ENCODE data around the gene RGP1.

The RGP1 gene

DNA sequence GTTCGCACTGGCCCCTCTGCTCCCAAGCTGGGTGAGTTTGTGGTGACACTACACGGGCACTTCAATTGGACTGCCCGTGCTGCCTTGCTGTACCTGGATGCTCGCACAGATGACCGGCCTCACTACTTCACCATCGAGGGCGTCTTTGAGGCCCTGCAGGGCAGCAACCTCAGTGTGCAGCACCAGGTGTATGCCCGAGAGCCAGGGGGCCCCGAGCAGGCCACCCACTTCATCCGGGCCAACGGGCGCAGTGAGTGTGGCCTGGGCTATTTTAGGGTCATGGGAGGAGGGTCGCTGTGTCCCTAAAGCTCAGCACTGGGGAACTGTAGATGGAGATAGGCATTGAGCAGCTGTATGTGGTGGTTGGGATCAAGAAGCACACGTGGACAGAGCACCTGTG, 43.7 kb downstream of the RGP1 start:
- H3K9me3 ChIP-seq (ENCODE audit: control insufficient read depth, insufficient read depth, low read depth, low read length) = no peaks in the 10 kb centered on the region
- no peak overlapping the region for H3K27ac ChIP-seq (ENCODE audit: low read depth, low read length)
- H3K4me3 ChIP-seq (ENCODE audit: low read depth, low read length) = 0 out of 2 replicates have a peak overlapping the region, but pooled peaks have one; percentile 29
- H3K4me1 ChIP-seq (ENCODE audit: control insufficient read depth, insufficient read depth, low read length) = peaks cover 26% of the 10 kb centered on the region
- H3K36me3 ChIP-seq (ENCODE audit: control insufficient read depth, insufficient read depth, low read length) = no peaks in the 10 kb centered on the region
- no peak overlapping the region for H3K9ac ChIP-seq (ENCODE audit: low read length)
- peaks cover 6% of the 10 kb centered on the region; the same call in 1 of the 2 replicates for H3K27me3 ChIP-seq (ENCODE audit: control insufficient read depth, insufficient read depth, low read length)

GRCh38 chr9:35793461-35793860, 44.4 kb downstream of the RGP1 start:
- Histone ChIP-seq H3K27ac (ENCODE audit: low read depth, low read length) (no peak overlapping the region), H3K36me3 (ENCODE audit: control insufficient read depth, insufficient read depth, low read length) (no peaks in the 10 kb centered on the region), H3K27me3 (ENCODE audit: control insufficient read depth, insufficient read depth, low read length) (peaks cover 6% of the 10 kb centered on the region; the same call in 1 of the 2 replicates), H3K9me3 (ENCODE audit: control insufficient read depth, insufficient read depth, low read depth, low read length) (no peaks in the 10 kb centered on the region), H3K9ac (ENCODE audit: low read length) (no peak overlapping the region), H3K4me1 (ENCODE audit: control insufficient read depth, insufficient read depth, low read length) (peaks cover 26% of the 10 kb centered on the region), H3K4me3 (ENCODE audit: low read depth, low read length) (no peak overlapping the region)

DNA sequence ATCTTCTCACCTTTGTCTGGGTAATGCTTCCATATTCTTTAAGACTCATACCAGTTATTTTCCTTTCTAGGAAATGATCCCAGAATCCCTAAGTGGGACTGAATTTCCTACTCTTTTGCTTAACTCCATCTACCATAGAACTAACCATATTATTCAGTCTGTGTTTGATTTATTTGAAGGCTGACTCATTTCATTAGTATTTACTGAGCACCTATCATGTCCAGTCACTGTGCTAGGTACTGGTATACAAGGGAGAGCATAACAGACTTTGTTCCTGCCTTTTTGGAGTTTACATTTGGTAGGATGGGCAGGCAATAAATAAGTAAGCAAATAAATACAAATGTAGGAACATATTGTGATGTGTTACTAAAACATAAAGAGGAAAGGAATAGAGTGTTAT, 46.6 kb downstream of the RGP1 start:
- Histone ChIP-seq H3K9ac (ENCODE audit: low read length) (no peak overlapping the region), H3K27me3 (ENCODE audit: control insufficient read depth, insufficient read depth, low read length) (peaks cover 6% of the 10 kb centered on the region; the same call in 1 of the 2 replicates), H3K36me3 (ENCODE audit: control insufficient read depth, insufficient read depth, low read length) (0 out of 2 replicates have a peak, but pooled peaks cover 3% of the 10 kb centered on the region), H3K4me1 (ENCODE audit: control insufficient read depth, insufficient read depth, low read length) (peaks cover 19% of the 10 kb centered on the region), H3K4me3 (ENCODE audit: low read depth, low read length) (no peak overlapping the region), H3K27ac (ENCODE audit: low read depth, low read length) (no peak overlapping the region), H3K9me3 (ENCODE audit: control insufficient read depth, insufficient read depth, low read depth, low read length) (no peaks in the 10 kb centered on the region)

DNA sequence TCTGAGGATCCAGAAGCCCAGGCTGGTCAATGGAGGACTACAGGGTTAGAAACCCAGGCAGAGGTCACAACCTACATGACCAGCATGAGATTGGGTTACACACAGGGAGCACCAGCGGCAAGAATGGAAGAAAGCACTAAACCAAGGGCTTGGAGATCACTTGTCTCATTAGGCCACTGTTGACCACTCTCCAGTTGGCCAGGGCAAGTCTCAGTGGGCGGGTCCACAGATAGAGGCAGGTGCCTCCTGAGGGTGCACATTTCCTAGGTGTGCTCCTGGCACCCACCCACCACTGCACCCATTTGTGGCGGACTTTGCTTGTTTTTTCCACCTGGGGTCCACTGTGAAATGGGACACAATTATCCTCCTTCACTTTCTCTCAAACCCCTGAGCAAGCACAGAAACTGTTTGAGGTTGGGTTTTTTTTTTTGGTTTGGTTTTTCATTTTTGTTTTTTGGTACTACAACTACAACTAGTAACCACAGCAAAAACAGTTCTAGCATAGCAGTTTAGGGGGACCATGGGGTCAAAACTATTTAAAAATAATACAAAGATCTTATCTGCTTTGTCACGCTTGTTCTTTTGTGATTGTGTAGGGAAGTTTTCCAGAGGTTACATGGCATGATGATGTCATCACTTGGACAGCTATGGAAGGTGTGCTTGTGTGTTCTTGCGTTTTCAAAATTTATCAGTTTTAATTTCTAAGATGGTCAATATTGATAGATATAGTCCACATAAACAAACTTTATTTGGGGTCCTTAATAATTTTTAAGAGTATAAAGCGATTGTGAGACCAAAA, 48.4 kb downstream of the RGP1 start:
- no peak overlapping the region for H3K27ac ChIP-seq (ENCODE audit: low read depth, low read length)
- peaks cover 10% of the 10 kb centered on the region; the same call in 1 of the 2 replicates for H3K36me3 ChIP-seq (ENCODE audit: control insufficient read depth, insufficient read depth, low read length)
- no peaks in the 10 kb centered on the region for H3K9me3 ChIP-seq (ENCODE audit: control insufficient read depth, insufficient read depth, low read depth, low read length)
- no peak overlapping the region for H3K4me3 ChIP-seq (ENCODE audit: low read depth, low read length)
- peaks cover 2% of the 10 kb centered on the region; the same call in 1 of the 2 replicates for H3K27me3 ChIP-seq (ENCODE audit: control insufficient read depth, insufficient read depth, low read length)
- H3K4me1 ChIP-seq (ENCODE audit: control insufficient read depth, insufficient read depth, low read length) = peaks cover 11% of the 10 kb centered on the region; the same call in 1 of the 2 replicates
- no peak overlapping the region for H3K9ac ChIP-seq (ENCODE audit: low read length)

DNA sequence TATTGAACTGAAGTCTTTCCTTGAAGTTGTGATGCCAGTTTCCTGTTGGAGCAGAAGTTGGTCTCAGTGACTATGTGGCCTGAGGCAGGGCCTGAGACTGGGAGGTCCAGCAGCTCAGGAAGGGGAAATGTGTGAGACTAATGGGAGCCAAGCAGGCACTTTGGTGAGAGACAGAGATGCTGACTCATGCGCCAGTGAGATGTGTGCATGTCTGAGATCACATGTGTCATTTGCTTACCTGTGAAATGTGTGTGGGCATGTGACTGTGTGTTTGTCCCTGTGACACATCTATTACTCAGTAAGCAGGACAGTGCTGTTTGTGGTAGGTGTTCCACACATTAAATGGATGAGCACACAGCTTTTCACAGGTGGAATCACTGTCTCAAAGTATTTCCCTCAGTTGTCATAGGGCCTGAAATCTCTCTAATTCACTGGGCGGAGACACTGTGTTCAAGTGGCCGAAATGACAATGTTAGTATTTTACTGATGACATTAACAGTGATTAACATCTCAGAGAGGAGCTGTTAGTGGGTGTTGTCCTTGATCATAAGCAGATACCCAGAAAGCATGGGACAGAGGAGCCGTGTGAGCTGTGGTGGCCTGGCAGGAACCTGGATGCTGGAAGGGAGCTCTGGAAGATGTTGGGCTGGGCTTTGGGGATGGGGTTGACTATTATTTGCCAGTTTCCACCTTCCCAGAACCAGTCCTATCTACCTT, 49.7 kb downstream of the RGP1 start:
- H3K4me1 ChIP-seq (ENCODE audit: control insufficient read depth, insufficient read depth, low read length) = peaks cover 5% of the 10 kb centered on the region; the same call in 1 of the 2 replicates
- no peak overlapping the region for H3K27ac ChIP-seq (ENCODE audit: low read depth, low read length)
- no peaks in the 10 kb centered on the region for H3K27me3 ChIP-seq (ENCODE audit: control insufficient read depth, insufficient read depth, low read length)
- no peak overlapping the region for H3K4me3 ChIP-seq (ENCODE audit: low read depth, low read length)
- H3K9me3 ChIP-seq (ENCODE audit: control insufficient read depth, insufficient read depth, low read depth, low read length) = no peaks in the 10 kb centered on the region
- peaks cover 10% of the 10 kb centered on the region; the same call in 1 of the 2 replicates for H3K36me3 ChIP-seq (ENCODE audit: control insufficient read depth, insufficient read depth, low read length)
- peak overlapping the region; percentile 3 for H3K9ac ChIP-seq (ENCODE audit: low read length)

DNA sequence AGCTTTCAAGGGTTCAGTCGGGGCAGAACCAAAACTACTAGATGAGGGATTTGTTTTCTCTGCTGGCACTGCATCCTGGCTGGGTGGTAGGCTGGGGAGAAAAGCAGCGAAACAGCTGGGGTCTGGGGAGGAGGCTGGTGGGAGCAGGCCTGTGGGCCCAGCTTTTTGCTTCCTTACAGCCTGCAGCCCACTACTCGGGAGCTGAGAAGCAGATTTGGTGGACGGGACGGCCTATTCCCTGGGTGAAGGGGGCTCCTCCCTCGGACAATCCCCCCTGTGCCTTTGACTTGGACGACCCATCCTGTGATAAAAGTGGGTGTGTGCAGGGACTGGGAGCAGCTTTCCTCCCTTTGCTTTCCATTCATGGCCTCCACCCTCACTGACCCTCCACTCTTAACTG, 51.4 kb downstream of the RGP1 start:
- H3K4me1 ChIP-seq (ENCODE audit: control insufficient read depth, insufficient read depth, low read length) = peaks cover 5% of the 10 kb centered on the region; the same call in 1 of the 2 replicates

GRCh38 chr9:35801328-35802128, 52.4 kb downstream of the RGP1 start:
- H3K9ac ChIP-seq (ENCODE audit: low read length) = no peak overlapping the region
- no peak overlapping the region for H3K27ac ChIP-seq (ENCODE audit: low read depth, low read length)
- H3K27me3 ChIP-seq (ENCODE audit: control insufficient read depth, insufficient read depth, low read length) = no peaks in the 10 kb centered on the region
- H3K36me3 ChIP-seq (ENCODE audit: control insufficient read depth, insufficient read depth, low read length) = peaks cover 26% of the 10 kb centered on the region
- H3K9me3 ChIP-seq (ENCODE audit: control insufficient read depth, insufficient read depth, low read depth, low read length) = no peaks in the 10 kb centered on the region
- H3K4me1 ChIP-seq (ENCODE audit: control insufficient read depth, insufficient read depth, low read length) = peaks cover 3% of the 10 kb centered on the region; the same call in 1 of the 2 replicates
- H3K4me3 ChIP-seq (ENCODE audit: low read depth, low read length) = no peak overlapping the region

More for the DNA sequence above, 51.4 kb downstream of the RGP1 start:
- Histone ChIP-seq H3K36me3 (ENCODE audit: control insufficient read depth, insufficient read depth, low read length) (peaks cover 16% of the 10 kb centered on the region; the same call in 1 of the 2 replicates), H3K27ac (ENCODE audit: low read depth, low read length) (no peak overlapping the region), H3K9me3 (ENCODE audit: control insufficient read depth, insufficient read depth, low read depth, low read length) (no peaks in the 10 kb centered on the region), H3K27me3 (ENCODE audit: control insufficient read depth, insufficient read depth, low read length) (no peaks in the 10 kb centered on the region), H3K9ac (ENCODE audit: low read length) (no peak overlapping the region), H3K4me3 (ENCODE audit: low read depth, low read length) (no peak overlapping the region)

DNA sequence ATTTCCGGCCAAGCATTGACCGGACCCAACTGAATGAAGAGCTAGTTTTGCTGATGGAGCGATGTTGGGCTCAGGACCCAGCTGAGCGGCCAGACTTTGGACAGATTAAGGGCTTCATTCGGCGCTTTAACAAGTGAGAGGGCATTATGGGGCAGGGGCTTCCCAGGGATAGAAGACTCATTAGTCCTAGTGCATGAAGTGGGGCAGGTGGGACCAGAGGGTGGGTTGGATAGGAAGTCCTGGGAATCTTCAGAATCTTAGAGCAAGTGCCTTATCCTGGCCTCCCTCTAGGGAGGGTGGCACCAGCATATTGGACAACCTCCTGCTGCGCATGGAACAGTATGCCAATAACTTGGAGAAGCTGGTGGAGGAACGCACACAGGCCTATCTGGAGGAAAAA, 57.0 kb downstream of the RGP1 start:
- H3K4me1 ChIP-seq (ENCODE audit: control insufficient read depth, insufficient read depth, low read length) = no peaks in the 10 kb centered on the region
- no peaks in the 10 kb centered on the region for H3K9me3 ChIP-seq (ENCODE audit: control insufficient read depth, insufficient read depth, low read depth, low read length)
- peaks cover 27% of the 10 kb centered on the region for H3K36me3 ChIP-seq (ENCODE audit: control insufficient read depth, insufficient read depth, low read length)
- H3K9ac ChIP-seq (ENCODE audit: low read length) = no peak overlapping the region
- H3K4me3 ChIP-seq (ENCODE audit: low read depth, low read length) = no peak overlapping the region
- H3K27me3 ChIP-seq (ENCODE audit: control insufficient read depth, insufficient read depth, low read length) = no peaks in the 10 kb centered on the region
- H3K27ac ChIP-seq (ENCODE audit: low read depth, low read length) = no peak overlapping the region

Data from HUES6 (cell line).